Activated CD4-positive, alpha-beta T cell treated with anti-CD3 and anti-CD28 coated beads for 1 hour (primary cell): ENCODE measurements around the gene WNT3A.

Experiments
- DNase-seq: peaks from one replicate; pipeline ENCODE4 v3.0.0-alpha.2; 2020

The WNT3A gene

GRCh38 chr1:228087771-228088251 lies 81.0 kb downstream of the WNT3A start:
- DNase-seq, result no peak

- DNase-seq, result no peak
Measured at GRCh38 chr1:228088586-228089498, 82.0 kb downstream of the WNT3A start.

GRCh38 chr1:228089519-228090380 lies 83.0 kb downstream of the WNT3A start:
- DNase-seq, result no peak

GRCh38 chr1:228090613-228091081 lies 83.8 kb downstream of the WNT3A start:
- no peak for DNase-seq

GRCh38 chr1:228091084-228091483 lies 84.3 kb downstream of the WNT3A start:
- DNase-seq, result no peak

GRCh38 chr1:228092342-228093049 lies 85.7 kb downstream of the WNT3A start:
- no peak for DNase-seq

GRCh38 chr1:228093050-228093906 lies 86.5 kb downstream of the WNT3A start:
- no peak for DNase-seq

- DNase-seq, result no peak
Measured at GRCh38 chr1:228094432-228095016, 87.7 kb downstream of the WNT3A start.

- no peak for DNase-seq
Measured at GRCh38 chr1:228095161-228095560, 88.4 kb downstream of the WNT3A start.

- DNase-seq, result no peak
Measured at GRCh38 chr1:228095938-228096337, 89.1 kb downstream of the WNT3A start.

- DNase-seq, result no peak
Measured at GRCh38 chr1:228096416-228097332, 89.9 kb downstream of the WNT3A start.

- DNase-seq, result no peak
Measured at GRCh38 chr1:228097333-228098081, 90.7 kb downstream of the WNT3A start.

GRCh38 chr1:228098323-228098931 lies 91.6 kb downstream of the WNT3A start:
- DNase-seq, result no peak

GRCh38 chr1:228099331-228099732 lies 92.5 kb downstream of the WNT3A start:
- DNase-seq, result no peak

GRCh38 chr1:228100822-228101613 lies 94.2 kb downstream of the WNT3A start:
- no peak for DNase-seq

GRCh38 chr1:228101614-228101993 lies 94.8 kb downstream of the WNT3A start:
- DNase-seq, result no peak

GRCh38 chr1:228101994-228102790 lies 95.4 kb downstream of the WNT3A start:
- DNase-seq, result no peak
